Measurements from ENCODE around the gene STX11.

Gene STX11

GRCh38 chr6:144234399-144234798 is 84.1 kb downstream of the STX11 start:
- TF ChIP-seq, protein P1, sequence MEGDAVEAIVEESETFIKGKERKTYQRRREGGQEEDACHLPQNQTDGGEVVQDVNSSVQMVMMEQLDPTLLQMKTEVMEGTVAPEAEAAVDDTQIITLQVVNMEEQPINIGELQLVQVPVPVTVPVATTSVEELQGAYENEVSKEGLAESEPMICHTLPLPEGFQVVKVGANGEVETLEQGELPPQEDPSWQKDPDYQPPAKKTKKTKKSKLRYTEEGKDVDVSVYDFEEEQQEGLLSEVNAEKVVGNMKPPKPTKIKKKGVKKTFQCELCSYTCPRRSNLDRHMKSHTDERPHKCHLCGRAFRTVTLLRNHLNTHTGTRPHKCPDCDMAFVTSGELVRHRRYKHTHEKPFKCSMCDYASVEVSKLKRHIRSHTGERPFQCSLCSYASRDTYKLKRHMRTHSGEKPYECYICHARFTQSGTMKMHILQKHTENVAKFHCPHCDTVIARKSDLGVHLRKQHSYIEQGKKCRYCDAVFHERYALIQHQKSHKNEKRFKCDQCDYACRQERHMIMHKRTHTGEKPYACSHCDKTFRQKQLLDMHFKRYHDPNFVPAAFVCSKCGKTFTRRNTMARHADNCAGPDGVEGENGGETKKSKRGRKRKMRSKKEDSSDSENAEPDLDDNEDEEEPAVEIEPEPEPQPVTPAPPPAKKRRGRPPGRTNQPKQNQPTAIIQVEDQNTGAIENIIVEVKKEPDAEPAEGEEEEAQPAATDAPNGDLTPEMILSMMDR (conservative IDR thresholded peaks at IDR 0.05; ENCODE audit: low read depth, low read length), result no peak
- no peak for DNase-seq (ENCODE audit: low read depth)

DNA sequence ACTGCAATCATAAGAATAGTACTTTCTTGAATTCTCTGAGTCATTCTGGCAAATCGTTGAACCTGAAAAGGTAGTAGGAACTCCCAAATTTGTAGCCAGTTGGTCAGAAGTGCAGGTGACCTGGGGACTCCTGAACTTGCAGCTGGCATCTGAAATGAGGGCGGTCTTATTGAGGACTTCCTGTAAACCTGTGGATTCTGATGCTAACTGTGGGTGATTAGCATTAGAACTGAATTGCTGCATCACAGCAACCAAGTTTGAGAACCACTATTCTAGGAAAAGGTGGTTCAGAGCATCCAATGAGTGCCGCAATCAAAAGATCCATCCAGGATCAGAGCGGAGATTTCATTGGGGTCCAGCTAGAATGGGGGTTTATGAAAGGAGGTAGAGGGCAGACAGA is 84.6 kb downstream of the STX11 start:
- TF ChIP-seq, protein P1 (conservative IDR thresholded peaks at IDR 0.05; ENCODE audit: low read depth, low read length), result no peak
- no peak for DNase-seq (ENCODE audit: low read depth)
- H3K4me3 ChIP-seq (ENCODE audit: low read depth, low read length), result no peak overlapping the region

More at GRCh38 chr6:144234399-144234798, 84.1 kb downstream of the STX11 start:
- H3K4me3 ChIP-seq (ENCODE audit: low read depth, low read length), result no peak overlapping the region

Data from choroid plexus epithelial cell (primary cell).